ENCODE results near the gene LCN15. TPM values are rescaled to one million over a fixed set of nuclear protein-coding genes. Genes with fewer than 3 reads are reported as not detected.
"Not testable (repeated sequence)": the region's sequence is repeated elsewhere in the genome, so short reads cannot be mapped to it uniquely, and the experiment has no call there.

LCN15 gene
- total RNA-seq, 1 donor from 2014 or later, result not detected

- no peak for DNase-seq (ENCODE audit: low read depth)
- TF ChIP-seq CTCF (conservative IDR thresholded peaks at IDR 0.05; ENCODE audit: low read depth, low read length), result no peak
- H3K4me3 ChIP-seq (ENCODE audit: low read depth, low read length), result no peak overlapping the region
Measured at GRCh38 chr9:136757751-136758140, 6.6 kb downstream of the LCN15 start.

GRCh38 chr9:136757328-136757727 is 7.0 kb downstream of the LCN15 start:
- H3K4me3 ChIP-seq (ENCODE audit: low read depth, low read length), result no peak overlapping the region
- no peak for TF ChIP-seq CTCF (conservative IDR thresholded peaks at IDR 0.05; ENCODE audit: low read depth, low read length)
- no peak for DNase-seq (ENCODE audit: low read depth)

- no peak overlapping the region for H3K4me3 ChIP-seq (ENCODE audit: low read depth, low read length)
- no peak for TF ChIP-seq CTCF (conservative IDR thresholded peaks at IDR 0.05; ENCODE audit: low read depth, low read length)
- DNase-seq (ENCODE audit: low read depth), result no peak
Measured at GRCh38 chr9:136756836-136757235, 7.5 kb downstream of the LCN15 start.

GRCh38 chr9:136756134-136756438 is 8.2 kb downstream of the LCN15 start:
- no peak for TF ChIP-seq CTCF (conservative IDR thresholded peaks at IDR 0.05; ENCODE audit: low read depth, low read length)
- DNase-seq (ENCODE audit: low read depth), result no peak
- no peak overlapping the region for H3K4me3 ChIP-seq (ENCODE audit: low read depth, low read length)

GRCh38 chr9:136755302-136756133 is 8.8 kb downstream of the LCN15 start:
- H3K4me3 ChIP-seq (ENCODE audit: low read depth, low read length); DNase-seq (ENCODE audit: low read depth): not testable (repeated sequence)

GRCh38 chr9:136754626-136755301 is 9.6 kb downstream of the LCN15 start:
- TF ChIP-seq CTCF (conservative IDR thresholded peaks at IDR 0.05; ENCODE audit: low read depth, low read length), result no peak
- H3K4me3 ChIP-seq (ENCODE audit: low read depth, low read length), result no peak overlapping the region
- DNase-seq (ENCODE audit: low read depth), result no peak

GRCh38 chr9:136754059-136754572 is 10.2 kb downstream of the LCN15 start:
- no peak for TF ChIP-seq CTCF (conservative IDR thresholded peaks at IDR 0.05; ENCODE audit: low read depth, low read length)
- DNase-seq (ENCODE audit: low read depth), result no peak

More at GRCh38 chr9:136754059-136754572, 10.2 kb downstream of the LCN15 start:
- no peak overlapping the region for H3K4me3 ChIP-seq (ENCODE audit: low read depth, low read length)

All from epithelial cell of proximal tubule (primary cell).